ENCODE measurements around the gene NUP85. TPM values are rescaled to one million over a fixed set of nuclear protein-coding genes. Genes with fewer than 3 reads are reported as not detected.

NUP85 gene
- total and polyA plus RNA-seq, 4 experiments from 2014 or later, result 33.4 to 164 (median 93.1) TPM

GRCh38 chr17:75168998-75169397 is 36.5 kb upstream of the NUP85 start:
- POLR2A ChIA-PET (ENCODE audit: partially characterized antibody), result interaction anchor here (2.0 kb wide), 1 partner anchor 55 kb away, joined by 7 read pairs; no protein-coding TSS in a partner anchor
- H3K36me3 Mint-ChIP-seq, result peaks cover 16 to 42% of the 10 kb centered on the region in 2 donors
- no peak overlapping the region for H3K27ac ChIP-seq (ENCODE audit: low read depth, low read length)
- H3K4me1 ChIP-seq (ENCODE audit: insufficient read depth, low read length), result peaks cover 8% of the 10 kb centered on the region
- H3K36me3 ChIP-seq (ENCODE audit: insufficient read depth, low read length), result peaks cover 21% of the 10 kb centered on the region
- H3K4me3 ChIP-seq (ENCODE audit: low read length in 2 of 2), result no peak overlapping the region
- intact Hi-C loops (cut with micrococcal nuclease), result no loop called here
- CTCF ChIA-PET (ENCODE audit: partially characterized antibody), result interaction anchor here (0.7 to 15.3 kb wide), 6 partner anchors 12 to 87 kb away, joined by 3 to 325 read pairs (median 15); partner anchors contain the start of gene ARMC7
- no peaks in the 10 kb centered on the region for H3K9me3 ChIP-seq (ENCODE audit: control insufficient read depth in 1 of 2, low read length in 2 of 2)
- DNase-seq, result no peak
- peaks cover 5 to 19% (median 8%) of the 10 kb centered on the region in 4 donors for H3K4me1 Mint-ChIP-seq
- peak overlapping the region in 1 of 8 donors; percentile 21 for H3K4me3 Mint-ChIP-seq
- no peaks in the 10 kb centered on the region for H3K9me3 Mint-ChIP-seq
- H3K27me3 Mint-ChIP-seq, result no peaks in the 10 kb centered on the region
- no peak overlapping the region for H3K27ac Mint-ChIP-seq
- H3K27me3 ChIP-seq (ENCODE audit: insufficient read depth, low read length), result no peaks in the 10 kb centered on the region

GRCh38 chr17:75173526-75173925 is 32.0 kb upstream of the NUP85 start:
- Histone ChIP-seq H3K9me3 (ENCODE audit: control insufficient read depth in 1 of 2, low read length in 2 of 2) (no peaks in the 10 kb centered on the region), H3K4me3 (ENCODE audit: low read length in 2 of 2) (no peak overlapping the region), H3K4me1 (ENCODE audit: insufficient read depth, low read length) (peaks cover 9% of the 10 kb centered on the region), H3K27ac (ENCODE audit: low read depth, low read length) (no peak overlapping the region), H3K36me3 (ENCODE audit: insufficient read depth, low read length) (peaks cover 22% of the 10 kb centered on the region), H3K27me3 (ENCODE audit: insufficient read depth, low read length) (no peaks in the 10 kb centered on the region)
- CTCF ChIA-PET (ENCODE audit: partially characterized antibody), result interaction anchor here (0.7 to 15.3 kb wide), 11 partner anchors 9 to 239 kb away, joined by 3 to 325 read pairs (median 4); partner anchors contain the start of genes ARMC7 and NT5C
- peak overlapping the region in 4 of 7 donors; percentile 29 to 75 (median 38) for H3K27ac Mint-ChIP-seq
- H3K27me3 Mint-ChIP-seq, result no peaks in the 10 kb centered on the region
- no peaks in the 10 kb centered on the region for H3K9me3 Mint-ChIP-seq
- peaks cover 7 to 26% (median 11%) of the 10 kb centered on the region in 4 donors for H3K4me1 Mint-ChIP-seq
- no peak overlapping the region for H3K4me3 Mint-ChIP-seq
- peaks cover 27 to 31% of the 10 kb centered on the region in 2 donors for H3K36me3 Mint-ChIP-seq
- intact Hi-C loops (cut with micrococcal nuclease), result loop anchor here (2.0 to 5.0 kb wide), 2 partner anchors 19 to 41 kb away; partner anchors contain the start of genes JPT1 and NT5C
- DNase-seq, result no peak
- POLR2A ChIA-PET (ENCODE audit: partially characterized antibody), result interaction anchor here (0.6 to 2.3 kb wide), 8 partner anchors 10 to 117 kb away, joined by 3 to 12 read pairs (median 5); partner anchors contain the start of genes ARMC7, JPT1, MIF4GD and NT5C

DNA sequence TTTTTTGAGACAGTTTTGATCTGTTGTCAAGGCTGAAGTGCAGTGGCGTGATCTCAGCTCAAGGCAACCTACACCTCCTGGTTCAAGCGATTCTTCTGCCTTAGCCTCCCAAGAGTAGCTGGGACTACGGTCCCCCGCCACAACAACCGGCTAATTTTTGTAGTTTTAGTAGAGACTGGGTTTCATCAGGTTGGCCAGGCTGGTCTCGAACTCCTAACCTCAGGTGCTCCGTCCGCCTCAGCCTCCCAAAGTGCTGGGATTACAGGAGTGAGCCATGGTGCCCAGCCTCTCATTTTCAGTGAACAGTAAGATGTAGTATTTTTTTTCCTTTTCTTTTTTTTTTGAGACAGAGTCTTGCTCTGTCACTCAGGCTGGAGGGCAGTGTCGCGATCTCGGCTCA is 30.5 kb upstream of the NUP85 start:
- DNase-seq, result no peak
- intact Hi-C loops (cut with micrococcal nuclease), result loop anchor here (5.0 kb wide), 1 partner anchor 43 kb away; the partner anchor contains the start of gene NT5C
- Mint-ChIP-seq H3K4me3 (no peak overlapping the region), H3K36me3 (peaks cover 27 to 37% of the 10 kb centered on the region in 2 donors), H3K9me3 (no peaks in the 10 kb centered on the region), H3K4me1 (peaks cover 7 to 38% (median 15%) of the 10 kb centered on the region in 4 donors), H3K27ac (peak overlapping the region in 1 of 7 donors; percentile 19), H3K27me3 (no peaks in the 10 kb centered on the region)
- Histone ChIP-seq H3K27me3 (ENCODE audit: insufficient read depth, low read length) (no peaks in the 10 kb centered on the region), H3K27ac (ENCODE audit: low read depth, low read length) (no peak overlapping the region), H3K4me3 (ENCODE audit: low read length in 2 of 2) (no peak overlapping the region), H3K4me1 (ENCODE audit: insufficient read depth, low read length) (peaks cover 24% of the 10 kb centered on the region), H3K9me3 (ENCODE audit: control insufficient read depth in 1 of 2, low read length in 2 of 2) (no peaks in the 10 kb centered on the region), H3K36me3 (ENCODE audit: insufficient read depth, low read length) (peaks cover 35% of the 10 kb centered on the region)
- POLR2A ChIA-PET (ENCODE audit: partially characterized antibody), result interaction anchor here (2.0 kb wide), 3 partner anchors 8 to 61 kb away, joined by 7 to 12 read pairs (median 7); partner anchors contain the start of genes NT5C and SUMO2
- CTCF ChIA-PET (ENCODE audit: partially characterized antibody), result interaction anchor here (0.8 to 15.3 kb wide), 5 partner anchors 12 to 115 kb away, joined by 3 to 325 read pairs (median 5); partner anchors contain the start of genes ARMC7 and NT5C

- Mint-ChIP-seq H3K4me1 (peaks cover 16 to 51% (median 25%) of the 10 kb centered on the region in 4 donors), H3K4me3 (no peak overlapping the region), H3K27me3 (no peaks in the 10 kb centered on the region), H3K9me3 (no peaks in the 10 kb centered on the region), H3K36me3 (peaks cover 27 to 43% of the 10 kb centered on the region in 2 donors), H3K27ac (peak overlapping the region in 2 of 7 donors; percentile 46 to 60)
- Histone ChIP-seq H3K27me3 (ENCODE audit: insufficient read depth, low read length) (no peaks in the 10 kb centered on the region), H3K9me3 (ENCODE audit: control insufficient read depth in 1 of 2, low read length in 2 of 2) (no peaks in the 10 kb centered on the region), H3K4me1 (ENCODE audit: insufficient read depth, low read length) (peaks cover 34% of the 10 kb centered on the region), H3K27ac (ENCODE audit: low read depth, low read length) (no peak overlapping the region), H3K36me3 (ENCODE audit: insufficient read depth, low read length) (peaks cover 36% of the 10 kb centered on the region), H3K4me3 (ENCODE audit: low read length in 2 of 2) (no peak overlapping the region)
- ChIA-PET POLR2A (ENCODE audit: partially characterized antibody) (no interaction called here), CTCF (ENCODE audit: partially characterized antibody) (interaction anchor here (1.1 to 15.3 kb wide), 4 partner anchors 23 to 63 kb away, joined by 3 to 325 read pairs (median 4); partner anchors contain the start of gene ARMC7)
- no peak for DNase-seq
- intact Hi-C loops (cut with micrococcal nuclease), result no loop called here
Observed at GRCh38 chr17:75176625-75177024, 28.9 kb upstream of the NUP85 start.

DNA sequence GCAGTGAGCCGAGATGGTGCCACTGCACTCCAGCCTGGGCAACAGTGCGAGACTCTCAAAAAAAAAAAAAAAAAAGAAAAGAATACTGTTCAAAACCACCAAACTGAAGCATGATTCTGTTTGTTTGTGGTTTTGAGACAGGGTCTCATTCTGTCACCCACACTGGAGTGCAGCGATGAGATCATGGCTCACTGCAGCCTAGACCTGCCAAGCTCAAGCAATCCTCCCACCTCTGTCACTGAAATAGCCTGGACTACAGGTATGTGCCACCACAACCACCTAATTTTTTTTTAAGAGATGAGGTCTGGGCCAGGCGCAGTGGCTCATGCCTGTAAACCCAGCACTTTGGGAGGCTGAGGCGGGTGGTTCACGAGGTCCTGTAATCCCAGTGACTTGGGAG is 27.0 kb upstream of the NUP85 start:
- Mint-ChIP-seq H3K27ac (peak overlapping the region in 1 of 7 donors; percentile 82), H3K36me3 (peaks cover 16 to 36% of the 10 kb centered on the region in 2 donors), H3K4me1 (peaks cover 12 to 46% (median 28%) of the 10 kb centered on the region in 4 donors), H3K27me3 (no peaks in the 10 kb centered on the region), H3K4me3 (peak overlapping the region in 1 of 8 donors; percentile 28), H3K9me3 (peaks cover 0 to 1% (median 0%) of the 10 kb centered on the region in 8 donors)
- peaks cover 34% of the 10 kb centered on the region for H3K4me1 ChIP-seq (ENCODE audit: insufficient read depth, low read length)
- H3K36me3 ChIP-seq (ENCODE audit: insufficient read depth, low read length), result peaks cover 30% of the 10 kb centered on the region
- POLR2A ChIA-PET (ENCODE audit: partially characterized antibody), result no interaction called here
- no peaks in the 10 kb centered on the region for H3K9me3 ChIP-seq (ENCODE audit: control insufficient read depth in 1 of 2, low read length in 2 of 2)
- H3K27ac ChIP-seq (ENCODE audit: low read depth, low read length), result no peak overlapping the region
- intact Hi-C loops (cut with micrococcal nuclease), result no loop called here
- DNase-seq, result no peak
- no peaks in the 10 kb centered on the region for H3K27me3 ChIP-seq (ENCODE audit: insufficient read depth, low read length)
- no peak overlapping the region for H3K4me3 ChIP-seq (ENCODE audit: low read length in 2 of 2)
- CTCF ChIA-PET (ENCODE audit: partially characterized antibody), result interaction anchor here (3.1 to 15.3 kb wide), 2 partner anchors 64 to 65 kb away, joined by 16 to 325 read pairs; partner anchors contain the start of gene ARMC7

- Histone ChIP-seq H3K9me3 (ENCODE audit: control insufficient read depth in 1 of 2, low read length in 2 of 2) (no peaks in the 10 kb centered on the region), H3K4me1 (ENCODE audit: insufficient read depth, low read length) (peaks cover 44% of the 10 kb centered on the region), H3K4me3 (ENCODE audit: low read length in 2 of 2) (peak overlapping the region; percentile 47 to 93), H3K27ac (ENCODE audit: low read depth, low read length) (peak overlapping the region; percentile 94), H3K36me3 (ENCODE audit: insufficient read depth, low read length) (peaks cover 15% of the 10 kb centered on the region), H3K27me3 (ENCODE audit: insufficient read depth, low read length) (no peaks in the 10 kb centered on the region)
- H3K27ac Mint-ChIP-seq, result peak overlapping the region; percentile 82 to 92 (median 87)
- H3K9me3 Mint-ChIP-seq, result peaks cover 0 to 1% (median 0%) of the 10 kb centered on the region in 8 donors
- no peaks in the 10 kb centered on the region for H3K27me3 Mint-ChIP-seq
- POLR2A ChIA-PET (ENCODE audit: partially characterized antibody), result interaction anchor here (0.6 to 2.1 kb wide), 15 partner anchors 9 to 224 kb away, joined by 3 to 13 read pairs (median 4); partner anchors contain the start of genes ARMC7, GRB2, JPT1 and MIF4GD
- H3K4me3 Mint-ChIP-seq, result peak overlapping the region; percentile 89 to 97 (median 92)
- DNase-seq, result no peak
- H3K36me3 Mint-ChIP-seq, result peaks cover 5 to 26% of the 10 kb centered on the region in 2 donors
- H3K4me1 Mint-ChIP-seq, result peaks cover 20 to 54% (median 38%) of the 10 kb centered on the region in 4 donors
- CTCF ChIA-PET (ENCODE audit: partially characterized antibody), result interaction anchor here (1.0 to 3.1 kb wide), 5 partner anchors 11 to 90 kb away, joined by 3 to 25 read pairs (median 10); partner anchors contain the start of gene MIF4GD
- intact Hi-C loops (cut with micrococcal nuclease), result loop anchor here (5.0 kb wide), 2 partner anchors 144 to 336 kb away; partner anchors contain the start of genes CASKIN2 and TSEN54
Observed at GRCh38 chr17:75181110-75181509, 24.4 kb upstream of the NUP85 start.

All from CD4-positive, alpha-beta memory T cell (primary cell).